Tracheal epithelial cell (primary cell): ENCODE data around the gene HHEX. TPM values are rescaled to one million over a fixed set of nuclear protein-coding genes. Genes with fewer than 3 reads are reported as not detected.

Experiments
- total RNA-seq: library from RNA; depleted of rRNA; stranded (reverse); fragments of >200 nt; gene quantifications from 2 replicates; pipeline ENCODE4 v1.2.1, GENCODE V29; 2014

HHEX gene
- 0.43 and 0.72 TPM in 2 replicates for total RNA-seq

DNA sequence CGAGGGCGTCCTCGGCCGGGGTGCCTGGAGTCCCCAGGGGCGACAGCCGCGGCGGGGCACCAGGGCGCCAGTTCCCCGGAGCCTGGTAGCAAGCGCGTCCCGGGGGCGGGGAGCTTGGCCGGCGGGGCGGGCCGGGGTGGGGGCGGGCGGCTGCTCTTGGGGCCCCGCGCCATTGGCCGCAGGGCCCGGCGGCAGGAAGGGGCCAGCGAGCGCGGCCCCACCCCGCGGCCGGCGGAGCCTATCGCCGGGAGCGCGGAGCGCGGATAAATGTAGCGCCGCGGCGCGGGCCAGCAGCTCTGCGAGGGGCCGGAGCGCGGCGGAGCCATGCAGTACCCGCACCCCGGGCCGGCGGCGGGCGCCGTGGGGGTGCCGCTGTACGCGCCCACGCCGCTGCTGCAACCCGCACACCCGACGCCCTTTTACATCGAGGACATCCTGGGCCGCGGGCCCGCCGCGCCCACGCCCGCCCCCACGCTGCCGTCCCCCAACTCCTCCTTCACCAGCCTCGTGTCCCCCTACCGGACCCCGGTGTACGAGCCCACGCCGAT lies at the start of gene HHEX:
HHEX (plus strand) TSS at position 293 of the 548 bp plus-strand sequence; CDS start at position 325, 32 bp downstream.

Other genes with a start within 250 kb of the HHEX start
- 16.1 and 26.9 TPM in 2 replicates for gene IDE, start 115.9 kb upstream of the HHEX start, total RNA-seq
- 3.0 and 3.1 TPM in 2 replicates for gene KIF11, start 96.8 kb upstream of the HHEX start, total RNA-seq
- 2.6 and 63.9 TPM in 2 replicates for gene EXOC6, start 158.6 kb downstream of the HHEX start, total RNA-seq